Transverse colon (tissue), 4 donors: ENCODE measurements around the gene NCS1. TPM values are rescaled to one million over a fixed set of nuclear protein-coding genes. Genes with fewer than 3 reads are reported as not detected.

Source experiments
- DNase-seq: peaks from one replicate; pipeline ENCODE4 v3.0.0-alpha.2; 2019
- H3K27ac ChIP-seq, 4 donors: fragments of 200-600 bp; sonication (generic); 2 replicates each; pipeline ENCODE4 v1.5.1; 2016 to 2018; ENCODE audit warnings: inconsistent platforms in 4 of 4
- H3K27me3 ChIP-seq: fragments of 200-600 bp; sonication (generic); 2 replicates; pipeline ENCODE4 v1.5.1; 2017; ENCODE audit warnings: inconsistent platforms
- H3K36me3 ChIP-seq, 4 donors: fragments of 200-600 bp; sonication (generic); 2 replicates each; pipeline ENCODE4 v1.5.1; 2017 to 2019; ENCODE audit warnings: inconsistent platforms in 4 of 4
- H3K4me1 ChIP-seq, 4 donors: fragments of 200-600 bp; sonication (generic); 2 replicates each; pipeline ENCODE4 v1.5.1; 2017 to 2020; ENCODE audit warnings: inconsistent platforms in 4 of 4
- H3K4me3 ChIP-seq, 4 donors: fragments of 200-600 bp; sonication (generic); 1 replicate in 1 of 4; 2 replicates in 3 of 4; pipeline versions ENCODE4 v1.5.1 to v1.6.1; 2017 to 2019; ENCODE audit warnings: inconsistent platforms in 4 of 4
- H3K9me3 ChIP-seq, 2 donors: fragments of 200-600 bp; sonication (generic); 2 replicates each; pipeline ENCODE4 v1.5.1; 2017 to 2019; ENCODE audit warnings: inconsistent platforms in 2 of 2
- CTCF ChIP-seq, 5 experiments: fragments of 200-600 bp in 3 of 5; fragments of 450-650 bp in 2 of 5; sonication (generic) in 3 of 5; IDR thresholded peaks; 1 replicate in 2 of 5; 2 replicates in 3 of 5; pipeline ENCODE4 v1.5.1; 2016 to 2017; ENCODE audit warnings: antibody characterized with exemption in 5 of 5, inconsistent platforms in 3 of 5, mild to moderate bottlenecking in 2 of 5, moderate library complexity in 1 of 5
- EP300 ChIP-seq: sonication (generic); formaldehyde crosslinking; IDR thresholded peaks from one replicate; pipeline ENCODE4 v1.6.1; 2017; ENCODE audit warnings: antibody characterized with exemption, low read depth
- POLR2A ChIP-seq: fragments of 450-650 bp; IDR thresholded peaks from one replicate; pipeline ENCODE4 v1.6.1; 2016; ENCODE audit warnings: antibody characterized with exemption, mild to moderate bottlenecking, moderate library complexity
- POLR2AphosphoS5 ChIP-seq, 3 donors: sonication (generic); formaldehyde crosslinking; IDR thresholded peaks; one replicate each; pipeline ENCODE4 v1.6.1; 2016; ENCODE audit warnings: antibody characterized with exemption in 3 of 3
- WGBS, 2 donors: methylation state at CpG; one replicate each; pipeline ENCODE4 v1.1.5; 2018; ENCODE audit warnings: low coverage in 1 of 2; 5-methylcytosine and 5-hydroxymethylcytosine counted together
- in situ Hi-C, 4 donors: fragments of 200-750 bp; cut with MboI; loops; one replicate each; pipeline versions ENCODE4 v1.15.0 to v1.15.1; 2017; ENCODE audit warnings: low sequenced_read_pairs in 3 of 4, low pct_ligation_motif_present in 1 of 4, low pct_unique_long_range_greater_than_20kb in 1 of 4
- intact Hi-C: fragments of 100-400 bp; cut with DNase I; formaldehyde crosslinking; loops from one replicate; pipeline ENCODE4 v1.15.1; 2023; ENCODE audit warnings: low total_unique reads
- total RNA-seq, 4 donors: library from RNA; depleted of rRNA; stranded (reverse); fragments of >200 nt; gene quantifications; one replicate each; pipeline ENCODE4 v1.1.0, GENCODE V29; 2016

Gene NCS1
- total RNA-seq, 4 donors from 2014 or later: 11.9 to 66.5 (median 25.9) TPM

GRCh38 chr9:130147198-130147597, 25.0 kb upstream of the NCS1 start:
- TF ChIP-seq EP300 (no peak), POLR2AphosphoS5 (IDR thresholded peaks at IDR 0.05) (no peak), CTCF (IDR thresholded peaks at IDR 0.05) (no peak), POLR2A (no peak)
- no peak overlapping the region for H3K27ac ChIP-seq
- 66 to 92% methylated on average over 5 of the region's 5 CpGs for WGBS, 2 donors
- no peaks in the 10 kb centered on the region for H3K36me3 ChIP-seq
- no peak overlapping the region for H3K4me3 ChIP-seq
- H3K27me3 ChIP-seq: peaks cover 22% of the 10 kb centered on the region
- in situ Hi-C loops (no loop called here), intact Hi-C loops (no loop called here)
- no peak for DNase-seq
- no peaks in the 10 kb centered on the region for H3K9me3 ChIP-seq
- H3K4me1 ChIP-seq: peaks cover 4 to 15% (median 12%) of the 10 kb centered on the region in 4 donors

GRCh38 chr9:130147910-130148309, 24.3 kb upstream of the NCS1 start:
- Histone ChIP-seq H3K27ac (no peak overlapping the region), H3K36me3 (no peaks in the 10 kb centered on the region), H3K4me3 (no peak overlapping the region), H3K27me3 (peaks cover 22% of the 10 kb centered on the region), H3K9me3 (no peaks in the 10 kb centered on the region), H3K4me1 (peaks cover 4 to 15% (median 12%) of the 10 kb centered on the region in 4 donors)
- no peak for DNase-seq
- TF ChIP-seq CTCF (IDR thresholded peaks at IDR 0.05) (no peak), POLR2A (no peak), EP300 (no peak), POLR2AphosphoS5 (IDR thresholded peaks at IDR 0.05) (no peak)
- in situ Hi-C loops: no loop called here
- 75 to 94% methylated on average over 3 of the region's 3 CpGs for WGBS, 2 donors
- intact Hi-C loops: no loop called here

- no peaks in the 10 kb centered on the region for H3K36me3 ChIP-seq
- 71 to 95% methylated on average over 1 to 5 of the region's 5 CpGs for WGBS, 2 donors
- TF ChIP-seq POLR2AphosphoS5 (IDR thresholded peaks at IDR 0.05) (no peak), CTCF (IDR thresholded peaks at IDR 0.05) (no peak), EP300 (no peak), POLR2A (no peak)
- intact Hi-C loops (no loop called here), in situ Hi-C loops (no loop called here)
- DNase-seq: no peak
- H3K27me3 ChIP-seq: peaks cover 16% of the 10 kb centered on the region
- H3K9me3 ChIP-seq: no peaks in the 10 kb centered on the region
- no peak overlapping the region for H3K27ac ChIP-seq
- no peak overlapping the region for H3K4me3 ChIP-seq
- H3K4me1 ChIP-seq: peaks cover 4 to 10% (median 9%) of the 10 kb centered on the region in 4 donors
These were observed 23.2 kb upstream of the NCS1 start for GRCh38 chr9:130149031-130149430.

GRCh38 chr9:130149654-130150286, 22.4 kb upstream of the NCS1 start:
- Histone ChIP-seq H3K27ac (no peak overlapping the region), H3K27me3 (peaks cover 13% of the 10 kb centered on the region), H3K36me3 (no peaks in the 10 kb centered on the region), H3K4me1 (peaks cover 0 to 4% (median 3%) of the 10 kb centered on the region in 4 donors), H3K9me3 (no peaks in the 10 kb centered on the region), H3K4me3 (no peak overlapping the region)
- in situ Hi-C loops (no loop called here), intact Hi-C loops (no loop called here)
- no peak for DNase-seq
- WGBS, 2 donors: 73 to 88% methylated on average over 1 to 5 of the region's 5 CpGs
- no peak for TF ChIP-seq EP300
- no peak for TF ChIP-seq POLR2AphosphoS5 (IDR thresholded peaks at IDR 0.05)
- TF ChIP-seq CTCF (IDR thresholded peaks at IDR 0.05): no peak
- TF ChIP-seq POLR2A: no peak
